SK-N-MC (cell line): ENCODE data around the gene AZGP1.
"Not testable (repeated sequence)": the region's sequence is repeated elsewhere in the genome, so short reads cannot be mapped to it uniquely, and the experiment has no call there.

Experiments
- DNase-seq: peaks from one replicate; pipeline ENCODE4 v3.0.0-alpha.2; 2011; ENCODE audit warnings: low read depth, low spot score
- H3K27ac ChIP-seq: fragments of 200-600 bp; sonication (generic); 2 replicates; pipeline ENCODE4 v1.5.1; 2016; ENCODE audit warnings: mixed run types
- H3K36me3 ChIP-seq: fragments of 200-600 bp; sonication (generic); 2 replicates; pipeline ENCODE4 v1.6.1; 2017; ENCODE audit warnings: antibody characterized with exemption, low read length, mixed read lengths; ENCODE audit not compliant: insufficient read depth
- H3K4me3 ChIP-seq: fragments of 200-600 bp; sonication (generic); 2 replicates; pipeline ENCODE4 v1.5.1; 2016
- H3K9ac ChIP-seq: fragments of 200-600 bp; sonication (generic); 2 replicates; pipeline ENCODE4 v1.8.0; 2017; ENCODE audit warnings: mixed run types, mixed read lengths; ENCODE audit not compliant: insufficient read length
- H3K9me3 ChIP-seq: fragments of 200-600 bp; sonication (generic); 2 replicates; pipeline ENCODE4 v1.6.1; 2017; ENCODE audit warnings: low read depth, mild to moderate bottlenecking, antibody characterized with exemption, low read length, moderate library complexity, mixed read lengths
- EZH2 ChIP-seq: fragments of 200-600 bp; sonication (generic); IDR thresholded peaks from one replicate; pipeline ENCODE4 v1.6.1; 2017; ENCODE audit warnings: antibody characterized with exemption
- FOXP2 ChIP-seq: optimal IDR thresholded peaks from 2 replicates; pipeline ENCODE3; 2011; ENCODE audit warnings: mild to moderate bottlenecking, moderate library complexity; ENCODE audit not compliant: insufficient read depth; ENCODE audit errors: extremely low read length, control extremely low read depth
- POLR2AphosphoS5 ChIP-seq: IDR thresholded peaks from 2 replicates; pipeline ENCODE4 v1.6.1; 2012; ENCODE audit warnings: mild to moderate bottlenecking, low read depth, low read length, borderline replicate concordance

AZGP1 gene

GRCh38 chr7:99990460-99990852, 14.6 kb upstream of the AZGP1 start:
- no peak for TF ChIP-seq POLR2AphosphoS5
- TF ChIP-seq EZH2 = no peak
- no peak for TF ChIP-seq FOXP2
- DNase-seq = no peak
- peak overlapping the region; percentile 38; the same call in 1 of the 2 replicates for H3K4me3 ChIP-seq
- no peak overlapping the region for H3K27ac ChIP-seq
- H3K9me3 ChIP-seq = no peaks in the 10 kb centered on the region
- no peaks in the 10 kb centered on the region for H3K36me3 ChIP-seq
- H3K9ac ChIP-seq = no peak overlapping the region

- H3K36me3 ChIP-seq = no peaks in the 10 kb centered on the region
- no peak overlapping the region for H3K9ac ChIP-seq
- no peak for TF ChIP-seq FOXP2
- TF ChIP-seq EZH2 = no peak
- TF ChIP-seq POLR2AphosphoS5 = no peak
- no peaks in the 10 kb centered on the region for H3K9me3 ChIP-seq
- DNase-seq = no peak
- H3K4me3 ChIP-seq = no peak overlapping the region
- no peak overlapping the region for H3K27ac ChIP-seq
Measured at GRCh38 chr7:99987846-99988245, 12.0 kb upstream of the AZGP1 start.

- not testable (repeated sequence) for H3K27ac ChIP-seq, DNase-seq, H3K4me3 ChIP-seq, H3K36me3 ChIP-seq, H3K9me3 ChIP-seq, H3K9ac ChIP-seq
Measured at GRCh38 chr7:99987306-99987705, 11.5 kb upstream of the AZGP1 start.

GRCh38 chr7:99984593-99984992, 8.8 kb upstream of the AZGP1 start:
- Histone ChIP-seq H3K36me3 (no peaks in the 10 kb centered on the region), H3K27ac (no peak overlapping the region), H3K4me3 (no peak overlapping the region), H3K9ac (no peak overlapping the region), H3K9me3 (no peaks in the 10 kb centered on the region)
- TF ChIP-seq EZH2 (no peak), POLR2AphosphoS5 (no peak), FOXP2 (no peak)
- no peak for DNase-seq

- H3K27ac ChIP-seq, H3K9ac ChIP-seq, H3K36me3 ChIP-seq, H3K9me3 ChIP-seq, H3K4me3 ChIP-seq, DNase-seq: not testable (repeated sequence)
Measured at GRCh38 chr7:99981066-99981465, 5.2 kb upstream of the AZGP1 start.

- H3K9me3 ChIP-seq, H3K9ac ChIP-seq, H3K27ac ChIP-seq, H3K4me3 ChIP-seq, DNase-seq, H3K36me3 ChIP-seq: not testable (repeated sequence)
Measured at GRCh38 chr7:99980448-99980872, 4.6 kb upstream of the AZGP1 start.

GRCh38 chr7:99979814-99980225, 4.0 kb upstream of the AZGP1 start:
- H3K9me3 ChIP-seq, H3K4me3 ChIP-seq, H3K9ac ChIP-seq, H3K36me3 ChIP-seq, DNase-seq, H3K27ac ChIP-seq: not testable (repeated sequence)

- H3K27ac ChIP-seq = no peak overlapping the region
- H3K9ac ChIP-seq = no peak overlapping the region
- no peaks in the 10 kb centered on the region for H3K36me3 ChIP-seq
- no peak overlapping the region for H3K4me3 ChIP-seq
- DNase-seq = no peak
- no peaks in the 10 kb centered on the region for H3K9me3 ChIP-seq
- TF ChIP-seq POLR2AphosphoS5 = no peak
- no peak for TF ChIP-seq EZH2
Measured at GRCh38 chr7:99976626-99977025, 795 bp upstream of the AZGP1 start.

GRCh38 chr7:99974681-99975080, 1.1 kb downstream of the AZGP1 start:
- TF ChIP-seq EZH2 (no peak), POLR2AphosphoS5 (no peak), FOXP2 (no peak)
- no peaks in the 10 kb centered on the region for H3K36me3 ChIP-seq
- H3K4me3 ChIP-seq = no peak overlapping the region
- no peak for DNase-seq
- H3K27ac ChIP-seq = no peak overlapping the region
- no peaks in the 10 kb centered on the region for H3K9me3 ChIP-seq
- H3K9ac ChIP-seq = no peak overlapping the region

GRCh38 chr7:99973817-99974216, 2.0 kb downstream of the AZGP1 start:
- H3K4me3 ChIP-seq, H3K36me3 ChIP-seq, DNase-seq, H3K27ac ChIP-seq, H3K9me3 ChIP-seq, H3K9ac ChIP-seq: not testable (repeated sequence)

GRCh38 chr7:99971242-99971641, 4.6 kb downstream of the AZGP1 start:
- no peak overlapping the region for H3K27ac ChIP-seq
- no peaks in the 10 kb centered on the region for H3K9me3 ChIP-seq
- H3K9ac ChIP-seq = no peak overlapping the region
- H3K36me3 ChIP-seq = no peaks in the 10 kb centered on the region
- no peak for DNase-seq
- TF ChIP-seq EZH2 = no peak
- TF ChIP-seq FOXP2 = no peak
- TF ChIP-seq POLR2AphosphoS5 = no peak
- H3K4me3 ChIP-seq = no peak overlapping the region

GRCh38 chr7:99969813-99970212, 6.0 kb downstream of the AZGP1 start:
- H3K36me3 ChIP-seq, H3K4me3 ChIP-seq, H3K9me3 ChIP-seq, H3K27ac ChIP-seq, H3K9ac ChIP-seq, DNase-seq: not testable (repeated sequence)
